ENCODE measurements around the gene PRRC2B. TPM values are rescaled to one million over a fixed set of nuclear protein-coding genes. Genes with fewer than 3 reads are reported as not detected.
A peak's percentile ranks its signal among the peaks of the same experiment; 100 is the strongest.

Gene PRRC2B
- total RNA-seq, 6 experiments from 2014 or later, result 53.7 to 82.6 (median 57.3) TPM

GRCh38 chr9:131521822-131522221 lies 127.9 kb downstream of the PRRC2B start:
- Histone ChIP-seq H3K4me3 (no peak overlapping the region), H3K36me3 (peaks cover 0 to 73% (median 26%) of the 10 kb centered on the region in 4 donors), H3K9me3 (no peaks in the 10 kb centered on the region), H3K4me1 (no peaks in the 10 kb centered on the region), H3K27ac (no peak overlapping the region), H3K27me3 (no peaks in the 10 kb centered on the region)
- WGBS (ENCODE audit: insufficient coverage, low coverage, low lambda C conversion rate, missing lambda C conversion rate), result 92% methylated on average over 2 of the region's 13 CpGs
- DNase-seq, result peak in 1 of 3 donors; percentile 31
- ATAC-seq, result no peak
- TF ChIP-seq POLR2A (IDR thresholded peaks at IDR 0.05), result no peak
- no peak for TF ChIP-seq CTCF (IDR thresholded peaks at IDR 0.05)
- intact Hi-C loops (cut with DNase I), result no loop called here

GRCh38 chr9:131522257-131523085 lies 128.6 kb downstream of the PRRC2B start:
- DNase-seq (peak in 1 of 3 donors; percentile 38), ATAC-seq (peak in 1 of 4 donors; percentile 8)
- intact Hi-C loops (cut with DNase I), result no loop called here
- Histone ChIP-seq H3K27me3 (no peaks in the 10 kb centered on the region), H3K4me3 (no peak overlapping the region), H3K27ac (no peak overlapping the region), H3K4me1 (no peaks in the 10 kb centered on the region), H3K9me3 (no peaks in the 10 kb centered on the region), H3K36me3 (peaks cover 0 to 79% (median 29%) of the 10 kb centered on the region in 4 donors)
- 93% methylated on average over 20 of the region's 29 CpGs for WGBS (ENCODE audit: insufficient coverage, low coverage, low lambda C conversion rate, missing lambda C conversion rate)
- TF ChIP-seq POLR2A (IDR thresholded peaks at IDR 0.05), result no peak
- TF ChIP-seq CTCF (IDR thresholded peaks at IDR 0.05), result no peak

GRCh38 chr9:131523086-131523388 lies 129.2 kb downstream of the PRRC2B start:
- ATAC-seq (no peak), DNase-seq (no peak)
- intact Hi-C loops (cut with DNase I), result no loop called here
- Histone ChIP-seq H3K9me3 (no peaks in the 10 kb centered on the region), H3K36me3 (peaks cover 0 to 85% (median 30%) of the 10 kb centered on the region in 4 donors), H3K27ac (no peak overlapping the region), H3K4me1 (no peaks in the 10 kb centered on the region), H3K27me3 (no peaks in the 10 kb centered on the region), H3K4me3 (no peak overlapping the region)
- TF ChIP-seq POLR2A (IDR thresholded peaks at IDR 0.05) (no peak), CTCF (IDR thresholded peaks at IDR 0.05) (no peak)
- WGBS (ENCODE audit: insufficient coverage, low coverage, low lambda C conversion rate, missing lambda C conversion rate), result 86% methylated on average over 7 of the region's 9 CpGs

- no peak overlapping the region for H3K4me3 ChIP-seq
- no peaks in the 10 kb centered on the region for H3K27me3 ChIP-seq
- DNase-seq (no peak), ATAC-seq (peak in 3 of 4 donors; percentile 9 to 15 (median 11))
- intact Hi-C loops (cut with DNase I), result no loop called here
- TF ChIP-seq CTCF (IDR thresholded peaks at IDR 0.05) (no peak), POLR2A (IDR thresholded peaks at IDR 0.05) (no peak)
- H3K27ac ChIP-seq, result no peak overlapping the region
- H3K36me3 ChIP-seq, result peaks cover 0 to 87% (median 33%) of the 10 kb centered on the region in 4 donors
- H3K4me1 ChIP-seq, result no peaks in the 10 kb centered on the region
- 79% methylated on average over 11 of the region's 29 CpGs for WGBS (ENCODE audit: insufficient coverage, low coverage, low lambda C conversion rate, missing lambda C conversion rate)
- no peaks in the 10 kb centered on the region for H3K9me3 ChIP-seq
Observed at GRCh38 chr9:131523451-131524435, 129.9 kb downstream of the PRRC2B start.

Measured in right lobe of liver (tissue), 6 donors.